ENCODE data around the gene JUNB. TPM values are rescaled to one million over a fixed set of nuclear protein-coding genes. Genes with fewer than 3 reads are reported as not detected.

Gene JUNB
- total and polyA plus RNA-seq, 2 of the 13 experiments (the other 11 are each of a cell fraction or from before 2014, with no cell fraction given): 7.7 to 8.2 TPM

- TF ChIP-seq GMEB1 (CRISPR knock-in tag; IDR thresholded peaks at IDR 0.05; ENCODE audit: borderline replicate concordance) (peak; percentile 86), MYC (CRISPR knock-in tag; IDR thresholded peaks at IDR 0.05; ENCODE audit: borderline replicate concordance) (0 out of 2 replicates have a peak, but pooled peaks have one; percentile 26), AKAP8 (CRISPR knock-in tag; IDR thresholded peaks at IDR 0.05) (0 out of 2 replicates have a peak, but pooled peaks have one; percentile 47), SOX13 (IDR thresholded peaks at IDR 0.05) (no peak), SOX13 (CRISPR knock-in tag; conservative IDR thresholded peaks at IDR 0.05 in 1 of 2, IDR thresholded peaks at IDR 0.05 in 1 of 2) (0 out of 4 replicates have a peak, but pooled peaks of 1 of the 2 experiments have one; percentile 10), ARID4A (CRISPR knock-in tag; IDR thresholded peaks at IDR 0.05; ENCODE audit: borderline replicate concordance) (peak; percentile 58), IKZF1 (IDR thresholded peaks at IDR 0.05) (no peak), RFX1 (IDR thresholded peaks at IDR 0.05) (peak; percentile 68), HDAC2 (CRISPR knock-in tag; IDR thresholded peaks at IDR 0.05) (0 out of 2 replicates have a peak, but pooled peaks have one; percentile 39), MZF1 (CRISPR knock-in tag; IDR thresholded peaks at IDR 0.05; ENCODE audit: borderline replicate concordance) (no peak), PAXIP1 (CRISPR knock-in tag; conservative IDR thresholded peaks at IDR 0.05) (peak; percentile 24; the same call in 1 of the 2 replicates), KDM2A (CRISPR knock-in tag; IDR thresholded peaks at IDR 0.05; ENCODE audit: borderline replicate concordance, low read depth) (peak; percentile 43), ZNF501 (CRISPR knock-in tag; IDR thresholded peaks at IDR 0.05) (0 out of 2 replicates have a peak, but pooled peaks have one; percentile 12), ELF3 (CRISPR knock-in tag; IDR thresholded peaks at IDR 0.05) (no peak), MTA1 (CRISPR knock-in tag; IDR thresholded peaks at IDR 0.05; ENCODE audit: borderline replicate concordance) (peak; percentile 93; the same call in 1 of the 2 replicates), ZNF776 (CRISPR knock-in tag; IDR thresholded peaks at IDR 0.05) (peak; percentile 34; the same call in 1 of the 2 replicates), ZNF563 (CRISPR knock-in tag; IDR thresholded peaks at IDR 0.05) (peak; percentile 23; the same call in 1 of the 2 replicates), ETV6 (CRISPR knock-in tag; conservative IDR thresholded peaks at IDR 0.05) (peak; percentile 57; the same call in 1 of the 2 replicates), HES4 (CRISPR knock-in tag; IDR thresholded peaks at IDR 0.05; ENCODE audit: borderline replicate concordance) (peak; percentile 73; the same call in 1 of the 2 replicates)
Observed at GRCh38 chr19:12782424-12783290, 8.6 kb upstream of the JUNB start (continued).

Measured in HepG2 (cell line).